A673 (cell line): ENCODE results near the gene SMKR1.

ENCODE experiments used
- EZH2 ChIP-seq: fragments of 200-600 bp; sonication (generic); IDR thresholded peaks from 2 replicates; pipeline ENCODE4 v1.6.1; 2017; ENCODE audit warnings: borderline replicate concordance, low read depth, mild to moderate bottlenecking, mixed read lengths, antibody characterized with exemption, low read length; ENCODE audit not compliant: poor library complexity, severe bottlenecking
- TF ChIP-seq, protein P1 (sequence below): fragments of 300-800, 200-600 bp; sonication (generic); conservative IDR thresholded peaks from 2 replicates; pipeline ENCODE4 v1.5.1; 2017; ENCODE audit warnings: low read depth, mild to moderate bottlenecking, antibody characterized with exemption, low read length, moderate library complexity, mixed read lengths

DNA sequence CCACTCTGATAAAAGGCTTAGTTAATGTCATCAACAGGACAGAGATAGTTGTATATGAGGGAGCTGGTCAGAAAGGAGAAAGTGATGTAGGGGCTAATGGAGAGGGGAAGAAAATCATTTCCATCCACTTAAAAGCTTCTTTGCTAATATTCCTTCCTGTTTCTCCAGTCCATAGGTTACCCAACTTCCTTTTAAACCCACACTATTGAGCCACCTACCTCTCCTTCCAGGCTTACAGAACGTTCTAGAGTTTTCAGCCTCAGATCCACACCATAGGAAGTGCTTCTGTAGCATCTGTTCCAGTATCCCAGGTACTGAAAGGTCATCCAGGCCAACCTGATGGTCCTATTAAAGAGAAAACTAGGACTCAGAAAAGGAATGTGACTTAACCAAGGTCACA is 39.9 kb upstream of the SMKR1 start:
- TF ChIP-seq, protein P1, sequence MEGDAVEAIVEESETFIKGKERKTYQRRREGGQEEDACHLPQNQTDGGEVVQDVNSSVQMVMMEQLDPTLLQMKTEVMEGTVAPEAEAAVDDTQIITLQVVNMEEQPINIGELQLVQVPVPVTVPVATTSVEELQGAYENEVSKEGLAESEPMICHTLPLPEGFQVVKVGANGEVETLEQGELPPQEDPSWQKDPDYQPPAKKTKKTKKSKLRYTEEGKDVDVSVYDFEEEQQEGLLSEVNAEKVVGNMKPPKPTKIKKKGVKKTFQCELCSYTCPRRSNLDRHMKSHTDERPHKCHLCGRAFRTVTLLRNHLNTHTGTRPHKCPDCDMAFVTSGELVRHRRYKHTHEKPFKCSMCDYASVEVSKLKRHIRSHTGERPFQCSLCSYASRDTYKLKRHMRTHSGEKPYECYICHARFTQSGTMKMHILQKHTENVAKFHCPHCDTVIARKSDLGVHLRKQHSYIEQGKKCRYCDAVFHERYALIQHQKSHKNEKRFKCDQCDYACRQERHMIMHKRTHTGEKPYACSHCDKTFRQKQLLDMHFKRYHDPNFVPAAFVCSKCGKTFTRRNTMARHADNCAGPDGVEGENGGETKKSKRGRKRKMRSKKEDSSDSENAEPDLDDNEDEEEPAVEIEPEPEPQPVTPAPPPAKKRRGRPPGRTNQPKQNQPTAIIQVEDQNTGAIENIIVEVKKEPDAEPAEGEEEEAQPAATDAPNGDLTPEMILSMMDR: no peak
- no peak for TF ChIP-seq EZH2
